Prostate gland (tissue), 2 donors: ENCODE data around the gene DPYD. TPM values are rescaled to one million over a fixed set of nuclear protein-coding genes. Genes with fewer than 3 reads are reported as not detected.

Source experiments
- DNase-seq: peaks from one replicate; pipeline ENCODE4 v3.0.0-alpha.2; 2019; ENCODE audit warnings: low spot score
- H3K27ac ChIP-seq, 2 donors: fragments of 200-600 bp; sonication (generic); 2 replicates each; pipeline ENCODE4 v1.5.1; 2017 to 2019
- H3K27me3 ChIP-seq: fragments of 200-600 bp; sonication (generic); replicated peaks from 2 replicates; pipeline ENCODE4 v1.5.1; 2019; ENCODE audit not compliant: insufficient read depth
- H3K36me3 ChIP-seq, 2 donors: fragments of 200-600 bp; sonication (generic); 1 replicate in 1 of 2; 2 replicates in 1 of 2; pipeline versions ENCODE4 v1.5.1 to v1.8.1; 2017 to 2019
- H3K4me1 ChIP-seq: fragments of 200-600 bp; sonication (generic); replicated peaks from 2 replicates; pipeline ENCODE4 v1.5.1; 2019
- H3K4me3 ChIP-seq, 2 donors: fragments of 200-600 bp; sonication (generic); 2 replicates each; pipeline ENCODE4 v1.5.1; 2017 to 2019
- H3K9me3 ChIP-seq: fragments of 200-600 bp; sonication (generic); 2 replicates; pipeline ENCODE4 v1.5.1; 2017
- CTCF ChIP-seq, 4 experiments: fragments of 200-600 bp in 2 of 4; fragments of 450-650 bp in 2 of 4; sonication (generic) in 2 of 4; IDR thresholded peaks; 1 replicate in 3 of 4; 2 replicates in 1 of 4; pipeline ENCODE4 v1.5.1; 2016 to 2019; ENCODE audit warnings: antibody characterized with exemption in 4 of 4, mild to moderate bottlenecking in 2 of 4, moderate library complexity in 2 of 4
- POLR2A ChIP-seq: fragments of 450-650 bp; IDR thresholded peaks from one replicate; pipeline ENCODE4 v1.6.1; 2016; ENCODE audit warnings: antibody characterized with exemption, mild to moderate bottlenecking
- POLR2AphosphoS5 ChIP-seq: sonication (generic); formaldehyde crosslinking; IDR thresholded peaks from one replicate; pipeline ENCODE4 v1.6.1; 2017; ENCODE audit warnings: antibody characterized with exemption
- WGBS: methylation state at CpG from one replicate; pipeline ENCODE4 v1.1.5; 2018; 5-methylcytosine and 5-hydroxymethylcytosine counted together
- intact Hi-C: fragments of 100-400 bp; cut with DNase I; formaldehyde crosslinking; loops from one replicate; pipeline ENCODE4 v1.14.2; 2022
- total RNA-seq, 2 donors: library from RNA; depleted of rRNA; stranded (reverse); fragments of >200 nt; gene quantifications; one replicate each; pipeline ENCODE4 v1.1.0, GENCODE V29; 2016

DPYD gene
- total RNA-seq, 2 donors from 2014 or later = 18.2 to 19.7 TPM

- WGBS = 66% methylated on average over 3 of the region's 3 CpGs
- Histone ChIP-seq H3K4me3 (no peak overlapping the region), H3K36me3 (no peaks in the 10 kb centered on the region), H3K9me3 (no peaks in the 10 kb centered on the region), H3K27me3 (no peaks in the 10 kb centered on the region), H3K4me1 (no peaks in the 10 kb centered on the region), H3K27ac (no peak overlapping the region)
- intact Hi-C loops = no loop called here
- TF ChIP-seq POLR2A (no peak), POLR2AphosphoS5 (no peak), CTCF (IDR thresholded peaks at IDR 0.05) (no peak)
- DNase-seq = no peak
Measured at GRCh38 chr1:97603218-97603617, 317.6 kb downstream of the DPYD start.

GRCh38 chr1:97599447-97599846 lies 321.4 kb downstream of the DPYD start:
- TF ChIP-seq POLR2A = no peak
- TF ChIP-seq POLR2AphosphoS5 = no peak
- 65% methylated on average over 2 of the region's 2 CpGs for WGBS
- intact Hi-C loops = no loop called here
- Histone ChIP-seq H3K4me3 (no peak overlapping the region), H3K36me3 (no peaks in the 10 kb centered on the region), H3K9me3 (no peaks in the 10 kb centered on the region), H3K4me1 (no peaks in the 10 kb centered on the region), H3K27me3 (no peaks in the 10 kb centered on the region), H3K27ac (no peak overlapping the region)
- no peak for DNase-seq

- 94% methylated on average over 8 of the region's 8 CpGs for WGBS
- intact Hi-C loops = no loop called here
- H3K36me3 ChIP-seq = no peaks in the 10 kb centered on the region
- DNase-seq = no peak
- H3K4me3 ChIP-seq = no peak overlapping the region
- TF ChIP-seq POLR2AphosphoS5 (no peak), POLR2A (no peak), CTCF (IDR thresholded peaks at IDR 0.05) (no peak)
- no peak overlapping the region for H3K27ac ChIP-seq
- H3K4me1 ChIP-seq = no peaks in the 10 kb centered on the region
- H3K9me3 ChIP-seq = no peaks in the 10 kb centered on the region
- H3K27me3 ChIP-seq = no peaks in the 10 kb centered on the region
Measured at GRCh38 chr1:97593192-97593591, 327.6 kb downstream of the DPYD start.

GRCh38 chr1:97588772-97589171 lies 332.1 kb downstream of the DPYD start:
- DNase-seq = no peak
- no peak overlapping the region for H3K4me3 ChIP-seq
- no peaks in the 10 kb centered on the region for H3K4me1 ChIP-seq
- H3K27me3 ChIP-seq = no peaks in the 10 kb centered on the region
- intact Hi-C loops = no loop called here
- no peaks in the 10 kb centered on the region for H3K9me3 ChIP-seq
- H3K36me3 ChIP-seq = no peaks in the 10 kb centered on the region
- no peak for TF ChIP-seq CTCF (IDR thresholded peaks at IDR 0.05)
- no peak for TF ChIP-seq POLR2A
- no peak for TF ChIP-seq POLR2AphosphoS5
- no peak overlapping the region for H3K27ac ChIP-seq

GRCh38 chr1:97581614-97582051 lies 339.2 kb downstream of the DPYD start:
- intact Hi-C loops = no loop called here
- WGBS = 91% methylated on average over 2 of the region's 2 CpGs
- Histone ChIP-seq H3K27ac (no peak overlapping the region), H3K9me3 (no peaks in the 10 kb centered on the region), H3K36me3 (no peaks in the 10 kb centered on the region), H3K4me3 (no peak overlapping the region), H3K4me1 (no peaks in the 10 kb centered on the region), H3K27me3 (no peaks in the 10 kb centered on the region)
- no peak for TF ChIP-seq POLR2AphosphoS5
- no peak for TF ChIP-seq POLR2A
- no peak for TF ChIP-seq CTCF (IDR thresholded peaks at IDR 0.05)
- DNase-seq = no peak
